Dermis blood vessel endothelial cell (primary cell): ENCODE data around the gene RAPGEF3. TPM values are rescaled to one million over a fixed set of nuclear protein-coding genes. Genes with fewer than 3 reads are reported as not detected.

Experiments
- DNase-seq: peaks from one replicate; pipeline ENCODE4 v3.0.0; 2010
- total RNA-seq: library from RNA; depleted of rRNA; stranded (reverse); fragments of >200 nt; gene quantifications from 2 replicates; pipeline ENCODE4 v1.2.3, GENCODE V29; 2014

RAPGEF3 gene
- total RNA-seq, 1 donor from 2014 or later = 106 TPM

- DNase-seq = peak; percentile 91
Measured at GRCh38 chr12:47717443-47718193, 41.1 kb downstream of the RAPGEF3 start.

DNA sequence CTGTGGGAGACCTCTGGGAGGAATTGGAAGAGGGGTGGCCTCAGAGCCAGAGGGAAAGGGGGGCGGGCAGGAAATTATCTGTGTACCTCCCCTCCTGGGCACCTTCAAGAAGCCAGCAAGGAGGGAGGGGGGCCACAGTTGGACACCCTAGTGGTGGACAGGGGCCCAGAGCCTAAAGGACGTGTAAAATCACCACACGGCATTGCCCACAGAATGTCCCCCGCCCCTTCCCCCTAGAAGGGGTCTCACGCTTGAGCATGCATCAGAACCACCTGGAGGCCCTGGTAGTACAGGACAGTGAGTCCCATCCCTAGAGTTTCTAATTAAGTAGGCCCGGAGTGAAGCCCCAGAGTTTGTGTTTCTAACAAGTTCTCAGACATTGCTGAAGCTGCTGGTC lies 41.6 kb downstream of the RAPGEF3 start:
- no peak for DNase-seq

- DNase-seq = no peak
Measured at GRCh38 chr12:47715877-47716548, 42.7 kb downstream of the RAPGEF3 start.

DNA sequence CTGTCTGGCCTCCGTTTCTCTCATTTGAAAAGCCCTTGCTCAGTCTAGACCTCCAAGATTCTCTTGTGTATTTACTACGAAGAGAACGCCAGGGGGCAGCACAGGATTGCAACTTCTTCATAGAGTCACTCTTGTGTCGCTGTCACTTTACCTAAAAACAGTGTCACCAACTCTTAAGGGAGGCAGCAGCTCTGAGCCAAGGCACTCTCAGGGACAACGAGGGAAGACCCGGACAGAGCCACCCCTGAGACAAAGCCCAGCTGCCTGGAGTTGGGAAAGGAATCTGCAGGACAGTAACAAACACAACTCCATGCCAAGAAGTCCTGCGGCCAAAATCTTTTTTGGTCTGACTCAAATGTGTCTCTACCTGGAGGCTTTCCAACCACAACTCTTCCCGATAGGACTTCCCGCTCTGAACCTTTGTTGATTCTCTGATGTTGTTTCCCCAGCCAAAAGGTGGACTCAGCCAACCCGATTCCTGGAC lies 43.2 kb downstream of the RAPGEF3 start:
- peak; percentile 84 for DNase-seq

- DNase-seq = no peak
Measured at GRCh38 chr12:47714826-47715386, 43.8 kb downstream of the RAPGEF3 start.

- DNase-seq = no peak
Measured at GRCh38 chr12:47712171-47712570, 46.5 kb downstream of the RAPGEF3 start.

- no peak for DNase-seq
Measured at GRCh38 chr12:47711448-47711847, 47.2 kb downstream of the RAPGEF3 start.

DNA sequence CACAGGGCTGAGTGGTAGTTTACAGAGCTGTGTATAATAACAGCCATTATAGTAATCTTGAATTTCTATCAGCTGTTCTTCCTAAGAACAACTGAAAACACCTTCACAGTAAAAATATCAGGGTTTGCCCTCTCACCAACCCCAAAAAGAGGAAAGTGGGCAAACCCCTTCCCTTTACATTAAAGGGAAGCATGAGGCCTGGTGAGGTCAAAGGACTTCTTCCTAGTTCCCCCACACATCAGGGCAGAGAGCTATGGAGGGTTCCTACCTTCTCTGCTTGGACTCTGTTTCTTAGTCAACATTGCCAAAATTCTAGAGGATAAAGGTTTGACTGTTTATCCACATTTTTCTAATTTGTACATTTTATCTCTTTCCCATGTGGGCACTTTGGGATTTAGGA lies 48.4 kb downstream of the RAPGEF3 start:
- DNase-seq = no peak

GRCh38 chr12:47709671-47710070 lies 49.0 kb downstream of the RAPGEF3 start:
- no peak for DNase-seq

DNA sequence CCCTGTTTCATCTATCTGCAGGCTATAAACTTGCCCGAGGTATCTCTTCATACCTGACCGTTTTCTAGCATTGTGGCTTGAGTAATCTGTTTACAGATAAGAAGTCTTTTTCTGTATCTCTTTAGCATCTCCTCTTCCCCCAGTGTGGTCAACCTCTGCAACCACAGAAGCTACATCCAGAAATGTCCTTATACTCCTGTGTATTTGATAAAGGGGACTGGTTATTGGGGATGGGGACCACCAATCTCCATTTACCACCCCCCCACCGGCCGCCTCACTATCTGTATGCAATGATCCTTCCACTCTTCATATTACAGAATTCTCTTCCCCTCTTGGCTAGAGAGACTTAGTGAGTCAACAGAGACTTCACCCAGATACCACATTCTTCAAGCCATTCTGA lies 49.4 kb downstream of the RAPGEF3 start:
- no peak for DNase-seq

DNA sequence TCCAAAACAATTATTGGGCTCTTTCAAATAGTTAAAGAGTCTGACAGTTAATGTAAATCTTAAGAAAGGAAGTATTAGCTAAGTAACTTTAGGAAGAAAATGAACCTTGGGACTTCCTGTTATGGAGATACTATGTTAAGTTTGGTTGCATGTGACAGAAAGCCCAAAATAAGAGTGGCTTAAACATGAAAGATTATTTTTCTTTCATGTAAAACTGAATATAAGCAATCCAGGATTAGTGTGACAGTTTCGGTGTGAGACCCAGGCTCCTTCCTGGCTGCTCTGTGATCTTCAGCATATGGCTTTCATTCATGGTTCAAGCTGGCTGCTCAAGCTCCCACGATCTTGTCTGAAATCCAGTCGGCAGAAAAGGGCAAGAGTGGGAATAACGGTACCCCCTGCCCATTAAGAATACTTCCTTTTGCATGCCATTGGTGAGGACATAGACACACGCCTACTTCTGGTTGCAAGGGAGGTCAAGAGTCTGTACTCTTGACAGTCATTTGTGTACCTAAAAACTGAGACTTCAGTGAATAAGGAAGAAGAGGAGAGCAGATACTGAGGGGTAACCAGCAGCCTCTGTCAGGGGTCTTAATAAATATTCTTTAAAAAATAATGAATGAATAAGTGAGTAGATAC lies 50.7 kb downstream of the RAPGEF3 start:
- DNase-seq = no peak

GRCh38 chr12:47707355-47707754 lies 51.3 kb downstream of the RAPGEF3 start:
- no peak for DNase-seq

- DNase-seq = peak; percentile 97
Measured at GRCh38 chr12:47705566-47706425, 52.9 kb downstream of the RAPGEF3 start, which contains the start of gene RPAP3. TSS of gene RPAP3 (minus strand) at chr12:47706030. CDS start at chr12:47702840, 3,190 bp downstream.

DNA sequence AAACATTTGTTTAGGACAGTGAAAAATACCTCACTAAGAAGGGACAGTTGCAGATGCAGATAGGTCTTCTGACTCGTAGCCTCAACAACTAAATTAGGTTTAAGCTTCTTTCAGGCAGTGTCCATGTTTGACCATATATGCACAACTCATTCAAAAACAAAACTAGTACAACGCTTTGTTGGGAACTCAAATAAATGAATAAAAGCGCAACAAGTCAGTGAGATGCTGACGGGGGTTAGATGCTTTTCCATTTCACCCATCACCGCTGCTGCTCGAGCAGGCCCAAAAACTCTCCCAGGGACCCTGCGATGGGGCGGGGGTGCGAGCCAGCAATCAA lies 53.5 kb downstream of the RAPGEF3 start:
- peak; percentile 6 for DNase-seq

GRCh38 chr12:47704719-47705118 lies 54.0 kb downstream of the RAPGEF3 start:
- no peak for DNase-seq

DNA sequence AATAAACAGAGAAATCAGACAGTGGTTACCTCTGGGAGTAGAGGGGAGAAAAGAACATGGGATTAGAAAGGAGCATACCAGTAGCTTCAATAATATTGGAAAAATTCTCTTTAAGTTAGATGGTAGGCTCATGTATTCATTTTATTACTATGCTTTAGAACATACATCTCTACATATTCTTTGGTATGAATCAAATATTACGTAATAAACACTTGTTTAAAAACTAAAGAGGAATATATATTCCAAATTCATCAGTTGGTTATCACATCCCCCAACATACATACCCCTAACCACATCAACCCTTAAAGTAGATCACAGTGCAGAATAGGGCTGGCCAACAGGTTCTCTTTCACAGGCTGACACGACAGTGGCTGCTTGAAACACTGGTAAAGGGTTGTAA lies 58.4 kb downstream of the RAPGEF3 start:
- no peak for DNase-seq

DNA sequence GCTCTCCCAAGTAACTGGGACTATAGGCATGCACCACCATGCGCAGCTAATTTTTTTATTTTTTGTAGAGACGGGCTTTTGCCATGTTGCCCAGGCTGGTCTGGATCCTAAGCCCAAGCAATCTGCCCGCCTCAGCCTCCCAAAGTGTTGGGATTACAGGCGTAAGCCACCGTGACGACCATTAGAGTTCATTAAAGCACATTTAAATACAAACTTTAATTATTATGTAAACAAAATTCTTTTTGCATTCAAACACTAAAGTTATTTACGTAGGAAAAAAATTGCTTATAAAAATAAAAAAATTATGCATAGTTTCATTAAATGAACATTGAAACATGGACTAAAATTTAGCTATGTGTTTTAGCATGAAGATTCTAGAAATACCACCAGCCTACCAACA lies 60.0 kb downstream of the RAPGEF3 start:
- no peak for DNase-seq

GRCh38 chr12:47698055-47698454 lies 60.6 kb downstream of the RAPGEF3 start:
- no peak for DNase-seq

DNA sequence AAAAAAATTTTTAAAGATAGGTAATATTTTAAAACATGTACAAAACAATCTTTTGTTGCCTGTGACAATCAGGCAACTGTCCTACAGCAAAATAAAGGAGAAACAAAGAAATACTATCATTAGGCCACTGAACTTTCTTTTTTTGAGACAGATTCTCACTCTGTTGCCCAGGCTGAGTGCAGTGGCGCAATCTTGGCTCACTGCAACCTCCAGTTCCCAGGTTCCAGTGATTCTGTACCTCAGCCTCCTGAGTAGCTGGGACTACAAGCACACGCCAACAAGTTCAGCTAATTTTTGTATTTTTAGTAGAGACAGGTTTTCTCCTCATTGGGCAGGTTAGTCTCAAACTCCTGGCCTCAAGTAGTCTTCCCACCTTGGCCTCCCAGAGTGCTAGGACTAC lies 69.5 kb downstream of the RAPGEF3 start:
- DNase-seq = no peak

DNA sequence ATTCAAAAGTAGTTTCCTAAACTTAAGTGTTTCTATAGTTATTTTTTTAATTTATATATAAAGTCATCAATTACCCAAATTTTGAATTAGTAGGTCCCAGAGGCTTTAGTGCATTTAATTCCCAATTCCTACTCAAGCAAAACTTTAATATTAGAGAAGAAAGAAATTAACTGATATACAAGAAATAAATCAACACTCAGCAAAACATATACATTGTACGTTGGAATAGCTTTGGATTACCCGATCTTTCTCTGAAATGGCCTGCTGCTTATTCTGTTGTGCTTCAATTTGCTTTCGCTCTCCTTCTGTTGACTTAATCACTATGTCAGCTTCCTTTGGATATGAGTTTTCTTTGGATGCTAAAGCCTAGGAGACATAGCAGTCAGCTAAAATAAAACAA lies 71.0 kb downstream of the RAPGEF3 start:
- no peak for DNase-seq

DNA sequence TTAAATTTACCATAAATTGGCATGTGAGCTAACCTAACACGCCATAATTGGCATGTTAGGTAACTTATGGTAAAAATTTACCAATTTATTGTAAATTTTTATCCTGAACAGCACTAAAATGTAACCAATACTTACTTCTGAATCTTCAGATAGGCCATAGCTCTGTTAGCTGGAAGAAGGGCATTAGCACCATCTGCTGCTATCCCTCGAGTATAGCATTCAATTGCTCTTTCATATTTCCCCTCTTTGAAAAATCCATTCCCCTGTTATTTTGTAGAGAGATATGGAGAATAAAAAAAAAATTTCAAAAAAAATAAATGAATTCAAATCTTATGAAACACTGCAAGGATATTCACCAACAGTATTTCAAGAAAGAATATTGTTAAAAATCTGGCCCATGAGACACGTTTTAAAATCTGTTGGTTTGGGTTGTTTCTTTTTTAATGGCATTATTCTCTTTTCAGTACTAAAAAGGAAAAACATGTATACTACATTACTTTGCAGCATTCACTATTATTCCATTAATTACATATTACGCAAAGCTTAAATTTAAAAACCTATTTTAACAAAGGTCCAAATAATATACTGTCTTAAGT lies 71.9 kb downstream of the RAPGEF3 start:
- DNase-seq = peak; percentile 73
